GM12878 (cell line): ENCODE measurements around the gene ZMIZ1.

Experiments
- CHD4 ChIP-seq: fragments of 200-600 bp; sonication (generic); IDR thresholded peaks from 2 replicates; pipeline ENCODE4 v1.6.1; 2016; ENCODE audit warnings: mild to moderate bottlenecking
- GABPA ChIP-seq: IDR thresholded peaks from 2 replicates; pipeline ENCODE4 v1.6.1; 2014; ENCODE audit warnings: antibody characterized with exemption, low read depth, mild to moderate bottlenecking, inconsistent platforms
- YY1 ChIP-seq: IDR thresholded peaks from 2 replicates; pipeline ENCODE4 v1.6.1; 2011; ENCODE audit warnings: low read depth, mild to moderate bottlenecking, low read length

DNA sequence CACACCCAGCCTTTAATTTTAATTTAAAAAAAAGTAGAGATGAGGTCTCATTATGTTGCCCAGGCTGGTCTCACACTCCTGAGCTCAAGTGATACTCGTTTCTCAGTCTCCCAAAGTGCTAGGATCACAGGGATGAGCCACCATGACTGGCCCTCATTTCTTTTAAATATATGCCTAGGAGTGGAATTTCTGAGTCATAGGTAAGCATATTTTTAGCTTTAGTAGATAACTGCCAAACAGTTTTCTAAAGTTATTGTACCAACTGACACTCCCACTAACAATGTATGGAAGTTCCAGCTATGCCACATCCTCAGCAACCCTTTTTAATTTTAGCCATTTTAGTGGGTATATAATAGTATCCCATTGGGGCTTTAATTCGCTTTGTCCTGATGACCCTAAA lies 264.7 kb downstream of the ZMIZ1 start:
- TF ChIP-seq CHD4 (no peak), GABPA (no peak), YY1 (no peak)
